CD4-positive, alpha-beta memory T cell (primary cell): Measurements from ENCODE around the gene ITGA1. TPM values are rescaled to one million over a fixed set of nuclear protein-coding genes. Genes with fewer than 3 reads are reported as not detected.

Experiments
- CTCF ChIA-PET: fragments of 350-600 bp; sonication (Branson Sonifier 250); formaldehyde crosslinking; loops from one replicate; lab custom pipeline; 2021; ENCODE audit warnings: inconsistent platforms; ENCODE audit not compliant: partially characterized antibody; lab: Charles Lee
- POLR2A ChIA-PET: fragments of 350-600 bp; sonication (Branson Sonifier 250); formaldehyde crosslinking; loops from one replicate; lab custom pipeline; 2021; ENCODE audit not compliant: partially characterized antibody; lab: Charles Lee
- DNase-seq, 5 donors: peaks; one replicate each; pipeline versions ENCODE4 v3.0.0 to v3.0.0-alpha.2; 2020 to 2022; ENCODE audit warnings: mixed read lengths in 1 of 5
- H3K27ac ChIP-seq: one replicate; pipeline ENCODE4 v1.7.0; 2013; ENCODE audit warnings: low read depth, low read length
- H3K27me3 ChIP-seq: 2 replicates; pipeline ENCODE4 v1.7.0; 2013; ENCODE audit warnings: mild to moderate bottlenecking, low read length, moderate library complexity; ENCODE audit not compliant: insufficient read depth
- H3K36me3 ChIP-seq: 2 replicates; pipeline ENCODE4 v1.7.0; 2013; ENCODE audit warnings: mild to moderate bottlenecking, low read length, moderate library complexity; ENCODE audit not compliant: insufficient read depth
- H3K4me1 ChIP-seq: 2 replicates; pipeline ENCODE4 v1.7.0; 2013; ENCODE audit warnings: mild to moderate bottlenecking, low read length, moderate library complexity; ENCODE audit not compliant: insufficient read depth
- H3K4me3 ChIP-seq, 2 donors: one replicate each; pipeline ENCODE4 v1.7.0; 2013; ENCODE audit warnings: low read length in 2 of 2, mild to moderate bottlenecking in 1 of 2
- H3K9me3 ChIP-seq, 2 donors: one replicate each; pipeline ENCODE4 v1.7.0; 2013; ENCODE audit warnings: low read length in 2 of 2, control low read depth in 1 of 2; ENCODE audit not compliant: control insufficient read depth in 1 of 2
- H3K27ac Mint-ChIP-seq, 7 donors: one replicate each; pipeline ENCODE4 v1.8.0; 2020 to 2021; ENCODE audit warnings: mixed read lengths in 7 of 7, mild to moderate bottlenecking in 6 of 7, inconsistent platforms in 3 of 7, moderate library complexity in 3 of 7
- H3K27me3 Mint-ChIP-seq, 2 donors: one replicate each; pipeline ENCODE4 v1.8.0; 2020 to 2021; ENCODE audit warnings: mixed read lengths in 2 of 2
- H3K36me3 Mint-ChIP-seq, 2 donors: one replicate each; pipeline ENCODE4 v1.8.0; 2020 to 2021; ENCODE audit warnings: mixed read lengths in 2 of 2, inconsistent platforms in 1 of 2, mild to moderate bottlenecking in 1 of 2
- H3K4me1 Mint-ChIP-seq, 4 donors: one replicate each; pipeline ENCODE4 v1.8.0; 2020 to 2021; ENCODE audit warnings: mixed read lengths in 4 of 4, mild to moderate bottlenecking in 1 of 4
- H3K4me3 Mint-ChIP-seq, 8 donors: one replicate each; pipeline ENCODE4 v1.8.0; 2020 to 2021; ENCODE audit warnings: mixed read lengths in 8 of 8, mild to moderate bottlenecking in 7 of 8, moderate library complexity in 6 of 8, inconsistent platforms in 3 of 8
- H3K9me3 Mint-ChIP-seq, 8 donors: one replicate each; pipeline ENCODE4 v1.8.0; 2020 to 2021; ENCODE audit warnings: mixed read lengths in 8 of 8, mild to moderate bottlenecking in 5 of 8, inconsistent platforms in 3 of 8, moderate library complexity in 1 of 8
- intact Hi-C: fragments of 100-400 bp; cut with micrococcal nuclease; formaldehyde crosslinking; loops from one replicate; pipeline ENCODE4 v1.15.1; 2023
- polyA plus RNA-seq, 2 donors: library from polyadenylated mRNA; unstranded; fragments of 300-500 nt; fragmentation: Illumina TruSeq; gene quantifications; one replicate each; pipeline ENCODE4 v1.2.3, GENCODE V29; 2021
- total RNA-seq, 2 experiments: library from RNA; stranded (reverse); gene quantifications; one replicate each; pipeline ENCODE4 v1.2.3, GENCODE V29; 2021

The ITGA1 gene
- total and polyA plus RNA-seq, 4 experiments from 2014 or later: 1.9 to 5.8 (median 4.8) TPM

- Mint-ChIP-seq H3K9me3 (peaks cover 0 to 2% (median 0%) of the 10 kb centered on the region in 8 donors), H3K27me3 (no peaks in the 10 kb centered on the region), H3K4me1 (peaks cover 18 to 37% (median 26%) of the 10 kb centered on the region in 4 donors), H3K27ac (no peak overlapping the region), H3K36me3 (peaks cover 0 to 18% of the 10 kb centered on the region in 2 donors), H3K4me3 (no peak overlapping the region)
- Histone ChIP-seq H3K36me3 (no peaks in the 10 kb centered on the region), H3K27ac (no peak overlapping the region), H3K9me3 (no peaks in the 10 kb centered on the region), H3K27me3 (no peaks in the 10 kb centered on the region), H3K4me1 (peaks cover 19% of the 10 kb centered on the region), H3K4me3 (no peak overlapping the region)
- no peak for DNase-seq
- ChIA-PET POLR2A (no interaction called here), CTCF (interaction anchor here (1.0 to 1.9 kb wide), 6 partner anchors 8 to 120 kb away, joined by 3 to 9 read pairs (median 4); partner anchors contain the start of genes ITGA1 and PELO)
- intact Hi-C loops: loop anchor here (5.0 kb wide), 1 partner anchor 311 kb away; the partner anchor contains the start of gene MOCS2
Observed at GRCh38 chr5:52796031-52796430, 8.3 kb downstream of the ITGA1 start.

- peaks cover 24 to 43% (median 31%) of the 10 kb centered on the region in 4 donors for H3K4me1 Mint-ChIP-seq
- peak overlapping the region in 2 of 7 donors; percentile 48 to 57 for H3K27ac Mint-ChIP-seq
- no peak overlapping the region for H3K4me3 ChIP-seq
- H3K36me3 ChIP-seq: no peaks in the 10 kb centered on the region
- intact Hi-C loops: loop anchor here (5.0 kb wide), 1 partner anchor 311 kb away; the partner anchor contains the start of gene MOCS2
- H3K9me3 ChIP-seq: no peaks in the 10 kb centered on the region
- peaks cover 0 to 2% (median 0%) of the 10 kb centered on the region in 8 donors for H3K9me3 Mint-ChIP-seq
- H3K27me3 Mint-ChIP-seq: no peaks in the 10 kb centered on the region
- ChIA-PET CTCF (interaction anchor here (1.2 to 1.9 kb wide), 3 partner anchors 9 to 119 kb away, joined by 4 to 9 read pairs (median 5); partner anchors contain the start of genes ITGA1 and PELO), POLR2A (no interaction called here)
- no peak overlapping the region for H3K4me3 Mint-ChIP-seq
- no peak overlapping the region for H3K27ac ChIP-seq
- DNase-seq: no peak
- peaks cover 0 to 23% of the 10 kb centered on the region in 2 donors for H3K36me3 Mint-ChIP-seq
- H3K27me3 ChIP-seq: no peaks in the 10 kb centered on the region
- H3K4me1 ChIP-seq: peaks cover 25% of the 10 kb centered on the region
Observed at GRCh38 chr5:52796516-52797103, 8.9 kb downstream of the ITGA1 start.

- H3K4me1 Mint-ChIP-seq: peaks cover 28 to 60% (median 40%) of the 10 kb centered on the region in 4 donors
- H3K4me1 ChIP-seq: peaks cover 44% of the 10 kb centered on the region
- H3K27ac ChIP-seq: peak overlapping the region; percentile 72
- H3K27me3 ChIP-seq: no peaks in the 10 kb centered on the region
- peak overlapping the region; percentile 90 to 99 (median 96) for H3K27ac Mint-ChIP-seq
- intact Hi-C loops: loop anchor here (1.0 to 5.0 kb wide), 4 partner anchors 12 to 308 kb away; partner anchors contain the start of genes ITGA1, MOCS2 and PELO
- no peaks in the 10 kb centered on the region for H3K36me3 ChIP-seq
- peaks cover 0 to 2% (median 0%) of the 10 kb centered on the region in 8 donors for H3K9me3 Mint-ChIP-seq
- peak overlapping the region; percentile 78 to 98 for H3K4me3 ChIP-seq
- H3K36me3 Mint-ChIP-seq: peaks cover 0 to 29% of the 10 kb centered on the region in 2 donors
- ChIA-PET CTCF (interaction anchor here (1.0 to 4.0 kb wide), 17 partner anchors 9 to 1836 kb away, joined by 3 to 35 read pairs (median 6); partner anchors contain the start of genes ITGA1 and PELO), POLR2A (interaction anchor here (0.8 to 3.9 kb wide), 13 partner anchors 11 to 311 kb away, joined by 3 to 36 read pairs (median 4); partner anchors contain the start of genes ITGA1, MOCS2 and PELO)
- H3K27me3 Mint-ChIP-seq: no peaks in the 10 kb centered on the region
- H3K9me3 ChIP-seq: no peaks in the 10 kb centered on the region
- peak in 1 of 5 donors; percentile 10 for DNase-seq
- peak overlapping the region; percentile 93 to 99 (median 98) for H3K4me3 Mint-ChIP-seq
Observed at GRCh38 chr5:52798938-52799337, 11.2 kb downstream of the ITGA1 start.

GRCh38 chr5:52799358-52799982 lies 11.8 kb downstream of the ITGA1 start:
- Mint-ChIP-seq H3K9me3 (peaks cover 0 to 2% (median 0%) of the 10 kb centered on the region in 8 donors), H3K4me1 (peaks cover 33 to 65% (median 44%) of the 10 kb centered on the region in 4 donors), H3K36me3 (peaks cover 4 to 33% of the 10 kb centered on the region in 2 donors), H3K27ac (peak overlapping the region; percentile 90 to 99 (median 96)), H3K27me3 (no peaks in the 10 kb centered on the region), H3K4me3 (peak overlapping the region; percentile 93 to 99 (median 98))
- Histone ChIP-seq H3K4me1 (peaks cover 47% of the 10 kb centered on the region), H3K36me3 (no peaks in the 10 kb centered on the region), H3K9me3 (no peaks in the 10 kb centered on the region), H3K27ac (peak overlapping the region; percentile 72), H3K27me3 (no peaks in the 10 kb centered on the region), H3K4me3 (peak overlapping the region; percentile 78 to 98)
- ChIA-PET CTCF (interaction anchor here (0.7 to 4.0 kb wide), 18 partner anchors 9 to 1836 kb away, joined by 3 to 35 read pairs (median 4); partner anchors contain the start of genes ITGA1 and PELO), POLR2A (interaction anchor here (0.8 to 3.9 kb wide), 18 partner anchors 9 to 310 kb away, joined by 3 to 36 read pairs (median 4); partner anchors contain the start of genes ITGA1, MOCS2 and PELO)
- peak in 2 of 5 donors; percentile 17 to 42 for DNase-seq
- intact Hi-C loops: loop anchor here (1.0 to 5.0 kb wide), 4 partner anchors 12 to 308 kb away; partner anchors contain the start of genes ITGA1, MOCS2 and PELO

GRCh38 chr5:52799983-52800393 lies 12.3 kb downstream of the ITGA1 start:
- intact Hi-C loops: loop anchor here (1.0 to 5.0 kb wide), 5 partner anchors 13 to 307 kb away; partner anchors contain the start of genes ITGA1, MOCS2 and PELO
- ChIA-PET POLR2A (interaction anchor here (0.8 to 3.9 kb wide), 16 partner anchors 8 to 310 kb away, joined by 3 to 36 read pairs (median 4); partner anchors contain the start of genes ITGA1, MOCS2 and PELO), CTCF (interaction anchor here (0.7 to 4.0 kb wide), 17 partner anchors 8 to 1837 kb away, joined by 3 to 35 read pairs (median 4); partner anchors contain the start of genes ITGA1 and PELO)
- peaks cover 37 to 67% (median 49%) of the 10 kb centered on the region in 4 donors for H3K4me1 Mint-ChIP-seq
- DNase-seq: peak; percentile 92 to 95 (median 94)
- Histone ChIP-seq H3K4me1 (peaks cover 49% of the 10 kb centered on the region), H3K36me3 (no peaks in the 10 kb centered on the region), H3K4me3 (peak overlapping the region; percentile 78 to 98), H3K9me3 (no peaks in the 10 kb centered on the region), H3K27ac (peak overlapping the region; percentile 72), H3K27me3 (no peaks in the 10 kb centered on the region)
- peak overlapping the region; percentile 93 to 99 (median 98) for H3K4me3 Mint-ChIP-seq
- H3K36me3 Mint-ChIP-seq: peaks cover 9 to 35% of the 10 kb centered on the region in 2 donors
- no peaks in the 10 kb centered on the region for H3K27me3 Mint-ChIP-seq
- peak overlapping the region; percentile 90 to 99 (median 96) for H3K27ac Mint-ChIP-seq
- H3K9me3 Mint-ChIP-seq: peaks cover 0 to 2% (median 0%) of the 10 kb centered on the region in 8 donors

GRCh38 chr5:52800394-52801213 lies 12.9 kb downstream of the ITGA1 start:
- peak; percentile 35 to 66 (median 45) for DNase-seq
- Histone ChIP-seq H3K9me3 (no peaks in the 10 kb centered on the region), H3K27ac (peak overlapping the region; percentile 72), H3K36me3 (no peaks in the 10 kb centered on the region), H3K27me3 (no peaks in the 10 kb centered on the region), H3K4me3 (peak overlapping the region; percentile 78 to 98), H3K4me1 (peaks cover 49% of the 10 kb centered on the region)
- peak overlapping the region; percentile 90 to 99 (median 96) for H3K27ac Mint-ChIP-seq
- ChIA-PET CTCF (interaction anchor here (0.9 to 4.0 kb wide), 12 partner anchors 10 to 136 kb away, joined by 3 to 35 read pairs (median 4); partner anchors contain the start of genes ITGA1 and PELO), POLR2A (interaction anchor here (0.7 to 3.9 kb wide), 12 partner anchors 8 to 1511 kb away, joined by 3 to 36 read pairs (median 4); partner anchors contain the start of genes ITGA1, MOCS2 and PELO)
- H3K36me3 Mint-ChIP-seq: peaks cover 13 to 35% of the 10 kb centered on the region in 2 donors
- peak overlapping the region; percentile 93 to 99 (median 98) for H3K4me3 Mint-ChIP-seq
- H3K27me3 Mint-ChIP-seq: no peaks in the 10 kb centered on the region
- intact Hi-C loops: loop anchor here (5.0 kb wide), 1 partner anchor 117 kb away; no protein-coding TSS in a partner anchor
- H3K4me1 Mint-ChIP-seq: peaks cover 40 to 67% (median 52%) of the 10 kb centered on the region in 4 donors
- H3K9me3 Mint-ChIP-seq: peaks cover 0 to 2% (median 0%) of the 10 kb centered on the region in 8 donors
